NCI-H345 (cell line): ENCODE measurements around the gene UBL4A.

Experiments used
- DNase-seq: peaks from one replicate; lab custom pipeline; 2025; lab: John Stamatoyannopoulos, UW

The UBL4A gene

GRCh38 chrX:154486396-154487207, at the start of gene UBL4A:
Gene UBL4A, minus strand, starts transcription at chrX:154486615. Its CDS starts 31 bp downstream, at chrX:154486584.
- peak; percentile 45 for DNase-seq

GRCh38 chrX:154535892-154536291, 49.5 kb upstream of the UBL4A start:
- no peak for DNase-seq

GRCh38 chrX:154534526-154535322, 48.3 kb upstream of the UBL4A start:
- peak; percentile 75 for DNase-seq

- DNase-seq: no peak
These were observed 46.3 kb upstream of the UBL4A start for GRCh38 chrX:154532690-154533089.

- DNase-seq: no peak
These were observed 45.2 kb upstream of the UBL4A start for GRCh38 chrX:154531626-154532025.

GRCh38 chrX:154530286-154530685, 43.9 kb upstream of the UBL4A start:
- DNase-seq: no peak

- no peak for DNase-seq
These were observed 42.8 kb upstream of the UBL4A start for GRCh38 chrX:154529206-154529612.

GRCh38 chrX:154526901-154527675, 40.7 kb upstream of the UBL4A start:
- peak; percentile 65 for DNase-seq

- no peak for DNase-seq
These were observed 39.4 kb upstream of the UBL4A start for GRCh38 chrX:154525606-154526490.

- no peak for DNase-seq
These were observed 33.0 kb upstream of the UBL4A start for GRCh38 chrX:154519389-154519788.

- no peak for DNase-seq
These were observed 30.8 kb upstream of the UBL4A start for GRCh38 chrX:154517101-154517781.

- DNase-seq: no peak
These were observed 30.3 kb upstream of the UBL4A start for GRCh38 chrX:154516656-154517100.

GRCh38 chrX:154515966-154516655, 29.7 kb upstream of the UBL4A start, which contains the start of gene FAM3A:
Gene FAM3A, minus strand, starts transcription at chrX:154516232. Its CDS starts 460 bp downstream, at chrX:154515772.
- DNase-seq: peak; percentile 88

- DNase-seq: peak; percentile 27
These were observed 28.9 kb upstream of the UBL4A start for GRCh38 chrX:154515090-154515965.

- no peak for DNase-seq
These were observed 27.3 kb upstream of the UBL4A start for GRCh38 chrX:154513716-154514115.

- no peak for DNase-seq
These were observed 26.6 kb upstream of the UBL4A start for GRCh38 chrX:154512879-154513553.

- DNase-seq: no peak
These were observed 25.3 kb upstream of the UBL4A start for GRCh38 chrX:154511761-154512160.

- DNase-seq: no peak
These were observed 23.0 kb upstream of the UBL4A start for GRCh38 chrX:154509455-154509854.
